HS-5 (cell line): ENCODE measurements around the gene HAPLN2.
"Not testable (repeated sequence)": the region's sequence is repeated elsewhere in the genome, so short reads cannot be mapped to it uniquely, and the experiment has no call there.

Source experiments
- DNase-seq: peaks from one replicate; pipeline ENCODE4 v3.0.0-alpha.2; 2012; ENCODE audit warnings: low read depth

HAPLN2 gene

DNA sequence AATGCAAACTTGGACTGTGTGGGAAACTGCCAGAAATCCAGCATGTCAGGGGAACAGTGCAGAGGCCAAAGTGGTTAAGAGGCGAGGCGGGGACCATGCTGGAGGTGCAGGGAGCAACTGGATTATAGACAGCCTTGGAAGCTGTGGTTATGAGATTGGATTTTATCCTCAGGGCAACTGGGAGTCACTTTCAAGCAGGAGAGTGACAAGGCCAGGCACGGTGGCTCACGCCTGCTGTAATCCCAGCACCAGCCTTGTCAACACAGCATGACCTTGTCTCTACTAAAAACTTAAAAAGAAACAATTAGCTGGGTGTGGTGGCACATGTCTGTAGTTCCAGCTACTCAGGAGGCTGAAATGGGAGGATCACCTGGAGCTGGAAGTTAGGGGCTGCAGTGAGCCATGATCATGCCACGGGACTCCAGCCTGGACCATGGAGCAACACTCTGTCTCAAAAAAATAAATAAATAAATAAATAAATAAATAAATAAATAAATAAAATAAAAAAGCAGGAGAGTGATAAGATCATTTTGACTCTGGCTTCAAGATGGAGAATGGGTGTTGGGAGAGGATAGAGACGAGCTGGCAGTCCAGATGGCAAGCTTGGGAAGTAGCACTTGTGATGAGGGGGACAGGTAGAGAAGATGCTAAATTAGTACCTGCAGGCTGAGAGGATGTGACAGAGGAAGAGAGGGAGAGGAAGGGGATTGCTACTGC, 3.5 kb downstream of the HAPLN2 start:
- DNase-seq: no peak

DNA sequence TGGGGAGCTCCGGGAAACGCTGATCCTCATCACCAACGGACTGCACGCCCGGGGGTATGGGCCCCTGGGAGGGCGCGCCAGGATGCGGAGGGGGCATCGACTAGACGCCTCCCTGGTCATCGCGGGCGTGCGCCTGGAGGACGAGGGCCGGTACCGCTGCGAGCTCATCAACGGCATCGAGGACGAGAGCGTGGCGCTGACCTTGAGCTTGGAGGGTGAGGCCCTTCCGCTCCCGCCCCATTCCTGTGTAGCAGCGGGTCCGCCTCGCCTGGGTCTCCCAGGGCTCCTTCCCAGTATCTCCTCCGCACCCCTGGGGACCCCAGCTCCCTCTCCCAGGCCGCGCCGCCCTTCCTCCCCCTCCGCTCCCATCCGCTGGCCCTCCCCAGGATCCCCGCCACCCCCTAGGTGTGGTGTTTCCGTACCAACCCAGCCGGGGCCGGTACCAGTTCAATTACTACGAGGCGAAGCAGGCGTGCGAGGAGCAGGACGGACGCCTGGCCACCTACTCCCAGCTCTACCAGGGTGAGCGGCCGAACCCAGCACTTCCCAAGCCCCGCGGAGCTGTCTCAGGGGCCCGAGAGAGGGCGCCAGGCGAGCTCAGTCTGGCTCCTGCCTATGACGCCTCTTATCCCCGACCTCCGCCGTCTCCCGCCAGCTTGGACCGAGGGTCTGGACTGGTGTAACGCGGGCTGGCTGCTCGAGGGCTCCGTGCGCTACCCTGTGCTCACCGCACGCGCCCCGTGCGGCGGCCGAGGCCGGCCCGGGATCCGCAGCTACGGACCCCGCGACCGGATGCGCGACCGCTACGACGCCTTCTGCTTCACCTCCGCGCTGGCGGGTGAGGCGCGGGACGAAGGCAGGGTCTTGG, 5.0 kb downstream of the HAPLN2 start:
- no peak for DNase-seq

DNA sequence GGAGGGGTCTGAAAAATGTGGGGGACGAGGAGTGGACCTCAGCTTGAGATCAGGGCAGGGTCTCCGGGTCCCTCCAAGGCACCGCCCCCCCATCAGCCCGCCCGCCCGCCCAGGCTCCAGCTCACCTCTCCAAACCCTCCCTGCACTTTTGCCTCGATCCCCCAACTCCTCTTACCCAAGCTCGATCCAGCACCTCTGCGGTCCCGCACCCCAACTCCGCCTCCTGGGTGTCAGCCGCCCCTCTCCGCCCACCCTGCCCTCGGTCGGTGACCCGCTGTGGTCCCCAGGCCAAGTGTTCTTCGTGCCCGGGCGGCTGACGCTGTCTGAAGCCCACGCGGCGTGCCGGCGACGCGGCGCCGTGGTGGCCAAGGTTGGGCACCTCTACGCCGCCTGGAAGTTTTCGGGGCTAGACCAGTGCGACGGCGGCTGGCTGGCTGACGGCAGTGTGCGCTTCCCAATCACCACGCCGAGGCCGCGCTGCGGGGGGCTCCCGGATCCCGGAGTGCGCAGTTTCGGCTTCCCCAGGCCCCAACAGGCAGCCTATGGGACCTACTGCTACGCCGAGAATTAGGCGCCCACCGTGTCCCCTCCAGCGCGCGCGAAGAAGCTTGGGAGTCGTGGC, 5.7 kb downstream of the HAPLN2 start:
- no peak for DNase-seq

DNA sequence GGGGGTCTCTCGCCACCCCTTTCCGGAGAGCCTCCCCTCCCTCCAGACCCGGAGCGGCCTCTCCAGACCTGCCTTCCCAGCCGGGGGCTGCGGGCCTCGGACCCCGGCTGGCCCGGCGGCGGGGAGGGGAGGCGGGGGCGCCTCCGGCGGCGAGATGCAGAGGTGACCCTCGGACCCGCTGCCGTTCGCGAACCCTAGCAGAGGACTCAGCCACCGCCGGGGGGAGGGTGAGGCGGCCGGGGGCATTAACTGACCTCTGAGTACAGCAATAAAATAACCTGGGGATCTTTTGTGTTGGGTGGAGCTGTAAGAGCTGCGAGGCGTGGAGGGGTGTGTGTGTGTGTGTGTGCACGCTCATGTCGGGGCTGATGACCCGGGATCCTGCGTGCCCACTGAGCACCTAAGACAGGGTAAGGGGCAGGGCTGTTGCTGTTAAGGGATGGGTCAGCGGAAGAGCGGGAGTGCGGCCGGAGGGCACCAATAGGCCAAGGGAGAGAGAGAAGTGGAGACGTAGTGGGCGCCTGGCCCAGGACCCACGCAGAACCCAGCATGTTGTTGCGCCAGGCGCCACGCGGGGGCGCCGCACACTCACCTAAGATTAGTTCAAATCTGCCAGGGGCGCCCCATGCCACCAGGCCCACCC, 6.3 kb downstream of the HAPLN2 start:
- no peak for DNase-seq

DNA sequence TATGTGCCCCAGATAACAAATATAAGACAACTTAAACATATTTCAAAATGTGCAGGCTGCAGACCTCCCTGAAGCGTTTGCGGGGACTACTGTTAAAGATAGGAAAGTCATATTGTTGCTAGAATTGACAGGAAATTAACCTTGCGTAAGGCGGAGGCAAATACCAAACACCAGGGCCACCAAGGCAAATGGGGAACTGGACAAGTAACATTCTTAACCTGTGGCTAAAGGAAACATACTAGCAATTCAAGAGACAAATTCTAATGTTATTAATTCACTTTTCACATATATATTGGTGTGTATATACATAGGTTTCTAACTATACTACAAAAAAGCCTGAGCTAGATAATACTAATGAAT, 6.8 kb downstream of the HAPLN2 start:
- DNase-seq: no peak

DNA sequence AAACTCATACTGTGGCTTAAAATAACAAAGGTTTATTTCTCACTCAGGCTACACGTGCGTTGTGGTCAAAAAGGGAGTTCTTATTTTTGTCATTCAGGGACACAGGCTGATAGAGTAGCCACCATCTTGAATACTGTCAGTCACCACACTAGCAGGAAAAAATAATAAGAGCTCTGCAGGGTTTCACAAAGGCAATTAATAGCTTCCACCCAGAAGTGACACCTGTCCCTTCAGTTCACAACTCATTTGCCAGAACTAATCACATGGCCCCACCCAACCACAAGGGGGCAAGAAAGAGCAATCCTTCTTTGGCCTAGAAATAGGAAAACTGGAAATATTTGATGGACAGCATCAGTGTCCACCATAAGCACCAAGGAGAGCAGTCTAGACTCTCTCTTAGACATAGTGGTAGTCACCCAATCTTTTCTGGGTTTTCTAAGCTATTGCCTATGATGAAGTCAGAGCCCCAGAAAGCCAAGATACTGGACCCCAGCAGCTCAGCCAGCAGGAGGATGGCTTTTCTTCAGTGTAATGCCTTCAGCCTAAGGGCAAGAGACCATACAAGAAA, 8.2 kb downstream of the HAPLN2 start:
- peak; percentile 24 for DNase-seq

DNA sequence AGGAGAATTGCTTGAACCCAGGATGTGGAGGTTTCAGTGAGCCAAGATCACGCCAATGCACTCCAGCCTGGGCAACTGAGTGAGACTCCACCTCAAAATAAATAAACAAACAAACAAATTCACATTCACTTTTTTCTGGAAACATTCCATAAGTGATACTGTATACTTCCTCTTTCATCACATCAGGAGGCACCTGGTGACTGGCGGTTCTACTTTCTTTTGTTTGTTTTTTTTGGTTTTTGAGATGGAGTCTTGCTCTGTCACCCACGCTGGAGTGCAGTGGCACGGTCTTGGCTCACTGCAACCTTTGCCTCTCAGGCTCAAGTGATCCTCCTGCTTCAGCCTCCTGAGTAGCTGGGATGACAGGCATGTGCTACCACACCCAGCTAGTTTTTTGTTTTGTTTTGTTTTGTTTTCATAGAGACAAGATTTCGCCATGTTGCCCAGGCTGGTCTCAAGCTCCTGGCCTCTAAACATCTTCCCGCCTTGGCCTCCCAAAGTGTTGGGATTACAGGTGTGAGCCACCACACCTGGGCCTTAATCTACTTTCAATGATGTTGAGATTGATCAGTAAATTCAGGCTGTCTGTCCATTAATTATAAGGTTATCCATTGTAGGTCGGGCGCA, 10.7 kb downstream of the HAPLN2 start:
- DNase-seq: no peak

DNA sequence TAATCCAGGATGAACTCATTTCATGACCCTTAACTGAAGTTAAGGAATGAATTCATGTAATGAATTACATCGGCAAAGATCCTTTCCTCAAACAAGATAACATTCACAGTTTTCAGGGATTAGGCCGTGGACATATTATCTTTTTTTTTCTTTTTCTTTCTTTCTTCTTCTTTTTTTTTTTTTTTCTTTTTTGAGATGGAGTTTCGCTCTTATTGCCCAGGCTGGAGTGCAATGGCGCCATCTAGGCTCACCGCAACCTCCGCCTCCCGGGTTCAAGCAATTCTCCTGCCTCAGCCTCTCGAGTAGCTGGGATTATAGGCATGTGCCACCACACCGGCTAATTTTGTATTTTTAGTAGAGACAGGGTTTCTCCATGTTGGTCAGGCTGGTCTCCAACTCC, 11.9 kb downstream of the HAPLN2 start:
- DNase-seq: not testable (repeated sequence)

DNA sequence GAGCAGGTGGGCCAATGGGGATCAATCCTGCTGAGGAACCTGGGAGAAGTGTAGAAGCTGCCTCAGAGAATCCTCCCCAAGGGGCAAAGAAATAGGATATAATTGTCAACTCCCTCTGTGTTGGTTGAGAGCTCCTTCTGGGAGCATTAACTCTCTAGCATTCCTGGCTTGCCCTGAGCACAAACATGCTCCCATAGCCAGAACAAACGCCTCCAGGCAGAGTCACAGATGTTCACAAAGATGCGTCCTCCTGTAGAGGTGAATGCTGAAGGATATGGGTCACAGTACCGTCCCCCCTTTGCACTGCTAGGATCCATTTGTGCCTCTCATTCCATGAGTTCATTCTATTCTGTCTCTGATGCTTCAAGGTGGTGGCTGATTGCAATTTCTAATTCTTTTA, 13.1 kb downstream of the HAPLN2 start:
- no peak for DNase-seq

DNA sequence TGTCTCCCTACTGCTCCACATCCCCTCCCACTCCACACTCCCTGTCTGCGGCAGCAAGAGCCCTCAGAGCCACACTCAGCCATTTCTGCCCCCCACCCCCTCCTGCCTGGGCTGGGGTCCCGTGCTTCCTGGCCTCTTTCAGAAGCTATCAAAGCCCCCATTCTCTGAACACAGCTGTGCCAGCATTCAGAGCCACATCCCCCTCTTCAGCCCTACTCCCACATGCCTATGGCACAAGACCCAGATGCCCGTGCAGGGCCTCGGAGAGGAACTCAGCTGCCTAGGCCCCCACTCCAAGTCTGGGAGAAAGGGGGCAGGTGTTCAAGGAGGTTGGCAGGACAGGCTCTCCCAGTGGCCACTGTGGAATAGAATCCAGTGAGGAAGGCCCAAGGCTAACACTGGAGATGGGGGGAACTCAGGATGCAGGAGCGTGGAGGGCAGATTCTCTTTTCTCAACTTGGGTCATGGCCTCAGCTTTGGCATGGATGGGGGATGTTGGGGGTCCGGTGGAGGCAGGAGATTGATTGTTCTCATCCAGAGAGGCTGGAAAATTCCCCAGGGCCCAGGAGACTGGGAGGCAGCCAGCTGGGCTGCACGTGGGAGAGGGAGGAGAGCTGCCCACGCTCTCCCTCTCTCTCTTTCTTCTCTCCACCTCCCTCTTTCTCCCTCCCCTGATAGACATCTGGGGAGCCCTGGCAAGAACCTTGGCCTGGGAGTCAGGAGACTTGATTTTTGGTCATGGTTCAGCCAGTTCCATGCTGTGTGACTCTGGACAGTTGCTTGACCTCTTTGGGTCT, 19.2 kb downstream of the HAPLN2 start:
- DNase-seq: no peak

DNA sequence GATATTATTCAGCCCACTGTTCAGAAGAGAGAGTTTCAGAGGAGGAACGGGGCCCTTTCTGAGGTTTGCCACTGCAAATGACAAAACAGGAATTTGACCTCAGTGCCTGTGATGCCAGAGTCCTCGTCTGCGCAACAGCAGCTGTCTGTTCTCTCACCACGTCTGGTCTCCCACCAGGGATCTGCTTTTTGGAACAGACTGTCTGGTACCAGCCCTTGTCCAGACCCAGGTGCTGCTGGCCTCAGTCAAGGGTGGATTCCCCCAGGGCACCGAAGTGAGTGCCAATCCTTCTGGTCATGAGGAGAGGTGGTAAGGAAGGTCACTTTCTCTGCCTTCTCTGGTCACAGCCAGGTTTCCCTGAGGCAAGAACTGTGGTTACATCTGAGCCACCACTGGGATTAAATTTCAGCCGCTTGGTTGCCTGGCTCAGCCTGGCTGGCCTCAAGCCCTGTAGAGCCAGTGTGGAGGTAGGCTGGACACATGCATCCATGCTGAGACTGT, 20.4 kb downstream of the HAPLN2 start:
- DNase-seq: no peak

DNA sequence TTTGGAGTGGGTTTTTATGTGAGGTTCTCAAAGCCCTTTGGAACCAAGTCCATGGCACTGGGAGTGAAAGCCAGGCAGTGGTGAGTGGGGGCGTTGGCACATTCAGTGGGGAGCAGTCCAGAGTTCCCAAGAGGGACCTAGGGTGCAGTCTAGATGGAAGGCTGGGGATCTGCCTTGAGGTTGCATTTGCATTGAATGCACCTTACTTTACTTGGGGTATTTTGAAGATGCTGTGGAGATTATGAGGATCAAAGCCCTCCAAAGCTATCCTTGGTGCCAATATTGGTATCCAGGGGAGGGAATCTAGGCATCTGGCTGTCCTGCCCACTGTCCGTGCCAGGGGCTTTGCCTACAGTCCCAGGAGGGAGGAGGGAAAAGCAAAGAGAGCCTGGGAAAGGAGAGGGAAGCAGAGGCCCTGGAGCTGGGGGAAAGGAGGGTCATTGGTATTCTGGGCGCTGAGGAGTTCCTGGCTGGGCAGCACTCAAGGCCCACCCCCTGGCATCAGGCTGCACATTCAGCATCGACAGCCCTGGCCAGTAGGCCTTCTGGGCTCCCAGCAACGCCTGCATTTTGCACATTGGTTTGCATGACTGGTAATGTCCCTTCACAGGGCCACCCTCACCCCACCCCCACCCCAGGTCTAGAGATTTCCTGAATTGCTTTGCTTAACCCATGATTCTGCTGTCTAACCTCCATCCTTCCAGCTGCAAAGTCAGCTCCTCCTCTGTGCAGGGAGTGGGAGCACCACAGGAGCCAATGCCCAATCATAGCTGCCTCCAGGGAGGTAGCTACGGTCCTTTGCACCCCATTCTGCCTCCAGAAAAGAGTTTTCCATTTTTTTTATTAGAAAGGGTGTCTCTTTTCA, 21.9 kb downstream of the HAPLN2 start:
- no peak for DNase-seq

DNA sequence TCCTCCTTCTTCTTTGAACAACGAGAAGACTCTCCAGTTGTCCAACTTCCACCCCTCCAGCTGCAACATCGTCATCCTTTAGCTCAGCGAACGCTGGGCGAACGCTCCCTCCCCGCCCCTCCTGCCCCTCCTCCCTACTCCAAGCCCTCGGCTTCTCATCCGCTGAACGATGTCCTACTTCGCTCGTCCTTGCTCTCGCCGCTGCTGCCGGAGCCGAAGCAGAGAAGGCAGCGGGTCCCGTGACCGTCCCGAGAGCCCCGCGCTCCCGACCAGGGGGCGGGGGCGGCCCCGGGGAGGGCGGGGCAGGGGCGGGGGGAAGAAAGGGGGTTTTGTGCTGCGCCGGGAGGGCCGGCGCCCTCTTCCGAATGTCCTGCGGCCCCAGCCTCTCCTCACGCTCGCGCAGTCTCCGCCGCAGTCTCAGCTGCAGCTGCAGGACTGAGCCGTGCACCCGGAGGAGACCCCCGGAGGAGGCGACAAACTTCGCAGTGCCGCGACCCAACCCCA, 22.6 kb downstream of the HAPLN2 start, which contains the start of gene BCAN:
Gene BCAN, plus strand, starts transcription at position 357 of the 504 bp plus-strand sequence. CDS start 3,938 bp downstream, outside the sequence.
- no peak for DNase-seq

DNA sequence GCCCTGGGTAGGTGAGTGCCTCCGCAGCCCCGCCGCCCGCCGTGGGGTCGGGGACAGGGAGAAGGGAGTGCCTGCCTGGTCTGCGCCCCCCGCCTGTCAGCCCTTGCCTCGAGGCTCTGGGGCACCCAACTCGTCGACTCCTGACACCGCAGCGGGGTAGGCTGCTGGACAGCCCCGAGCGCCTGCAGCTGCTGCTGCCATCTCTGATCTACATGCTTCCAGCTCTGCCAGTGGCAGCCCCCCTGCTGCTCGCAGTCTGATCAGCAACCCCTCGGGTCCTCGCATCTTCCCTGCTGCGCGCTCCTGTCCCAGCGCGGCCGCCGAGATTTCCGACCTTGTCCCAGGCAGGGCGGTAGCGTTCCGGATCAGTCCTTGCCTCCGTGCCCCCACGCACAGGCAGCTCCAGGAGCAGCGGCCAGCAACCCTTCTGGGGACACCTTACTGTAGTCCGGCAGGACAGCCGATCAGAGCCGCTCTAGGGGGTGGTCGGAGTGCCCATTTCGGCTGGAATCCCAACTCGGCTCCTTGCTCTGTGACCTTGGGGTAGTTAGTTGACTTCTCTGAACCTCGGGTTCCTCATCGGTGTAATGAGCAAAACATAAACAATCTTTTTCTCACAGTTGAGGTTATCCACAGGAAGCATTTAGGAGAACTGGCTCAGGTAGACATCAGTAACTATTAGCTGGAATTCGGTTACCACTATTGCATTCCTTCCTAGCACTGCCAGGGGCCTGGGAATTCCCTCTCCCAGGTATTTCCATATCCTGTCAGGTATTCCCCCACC, 23.2 kb downstream of the HAPLN2 start:
- DNase-seq: no peak

DNA sequence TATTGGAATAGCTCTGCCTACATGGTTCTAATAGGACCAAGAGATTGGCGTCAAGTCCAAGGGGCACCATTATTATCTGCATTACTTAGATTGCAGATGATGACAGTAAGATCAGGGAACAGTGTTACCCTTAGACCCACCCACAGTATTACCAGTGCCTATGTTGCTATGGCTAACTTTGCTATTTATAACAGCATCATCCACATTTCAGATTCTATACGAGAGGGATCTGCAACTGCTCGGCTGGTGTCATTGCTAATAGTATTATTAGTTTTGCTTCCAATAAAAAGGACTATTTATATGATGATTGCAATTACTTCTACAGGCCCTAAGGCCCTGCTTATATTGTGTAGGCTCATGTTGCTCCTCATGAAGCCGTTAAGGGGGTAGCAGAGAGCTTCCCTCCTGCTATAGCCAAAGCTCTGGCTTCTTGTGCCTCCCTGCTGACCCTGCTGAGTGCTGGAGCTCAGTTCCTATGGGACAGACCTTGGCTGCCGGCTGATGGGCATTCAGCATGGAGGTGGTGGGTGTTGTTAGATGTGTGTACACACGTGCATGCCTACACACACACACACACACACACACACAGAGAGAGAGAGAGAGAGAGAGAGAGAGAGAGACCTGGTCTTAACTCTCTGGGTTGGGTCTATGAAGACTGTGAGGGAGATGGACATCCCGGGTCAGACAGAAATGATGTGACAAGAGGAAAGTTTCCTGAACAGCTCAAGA, 24.0 kb downstream of the HAPLN2 start:
- no peak for DNase-seq

DNA sequence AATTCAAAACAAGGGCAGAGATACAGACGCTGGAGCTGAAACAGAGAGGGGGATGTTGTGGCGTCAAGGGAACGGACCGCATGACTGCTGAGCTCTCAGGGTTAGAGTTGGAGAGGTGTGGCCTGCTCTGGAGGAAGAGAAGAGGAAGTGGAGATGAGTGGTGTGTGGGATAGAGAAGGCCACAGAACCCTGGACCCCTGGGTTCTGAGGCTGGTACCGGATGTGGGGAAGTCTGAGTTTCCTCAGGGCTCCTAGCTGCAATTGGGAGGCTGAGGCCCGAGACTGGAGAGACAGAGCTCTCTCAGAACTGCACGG, 24.5 kb downstream of the HAPLN2 start:
- DNase-seq: no peak

DNA sequence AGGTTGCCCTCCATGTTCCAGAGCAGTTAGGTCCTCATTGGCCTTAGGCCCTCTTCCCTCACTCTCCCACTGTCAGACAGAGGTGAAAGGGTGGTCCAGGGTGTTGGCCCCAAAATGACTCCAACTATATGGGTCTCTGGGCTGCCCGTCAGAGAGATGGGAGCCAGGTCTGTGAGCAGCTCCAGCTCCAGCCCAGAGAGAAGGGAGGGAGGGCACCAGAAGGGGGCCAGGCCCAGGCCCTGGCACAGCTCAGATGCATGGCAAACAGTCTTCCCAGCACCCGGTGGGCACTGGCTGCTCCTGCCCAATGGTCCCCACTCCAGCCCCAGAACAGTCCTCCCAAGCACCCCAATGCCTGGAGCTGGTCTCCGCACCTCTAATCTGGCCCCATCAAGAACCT, 24.9 kb downstream of the HAPLN2 start:
- no peak for DNase-seq

DNA sequence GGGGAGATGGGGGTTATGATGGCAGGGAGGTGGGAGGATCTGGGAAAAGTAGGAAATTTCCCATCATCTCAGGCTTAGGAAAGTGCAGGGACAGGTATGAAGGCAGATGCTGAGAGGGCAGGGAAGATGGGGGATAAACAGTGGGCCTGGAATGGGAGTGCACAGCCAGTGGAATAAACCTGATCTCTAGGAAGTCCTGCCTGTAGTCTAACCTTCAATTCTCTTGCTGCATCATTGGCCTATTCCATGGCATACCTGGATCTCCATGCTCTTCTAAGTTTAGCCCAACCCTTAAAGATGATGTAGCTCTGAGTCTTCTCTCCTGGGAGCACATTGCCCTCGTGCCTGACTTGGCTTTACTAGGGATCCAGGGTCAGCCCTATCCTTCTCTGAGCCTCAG, 25.4 kb downstream of the HAPLN2 start:
- DNase-seq: no peak
